Measurements from ENCODE around the gene PGBD5.

The PGBD5 gene

DNA sequence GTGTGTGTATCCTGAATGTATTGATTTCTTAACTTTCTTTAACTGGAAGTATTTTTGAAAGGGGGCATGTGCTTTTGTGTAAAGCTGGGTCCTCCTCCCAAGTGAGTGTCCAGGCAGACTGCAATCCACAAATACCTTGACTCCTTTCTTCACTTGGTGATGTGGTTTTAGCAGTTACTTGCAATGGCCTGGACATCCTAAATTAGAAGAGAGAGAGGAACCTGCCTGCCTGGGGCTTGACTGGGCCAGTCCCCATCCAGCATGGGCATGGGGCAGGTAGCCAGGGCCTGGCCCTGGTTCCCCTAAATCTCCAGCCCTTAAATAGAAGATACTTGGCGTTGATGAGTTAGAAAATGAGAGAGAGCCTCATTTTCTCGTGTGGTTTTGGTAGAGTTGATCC is 159.7 kb downstream of the PGBD5 start:
- TF ChIP-seq, protein P1, sequence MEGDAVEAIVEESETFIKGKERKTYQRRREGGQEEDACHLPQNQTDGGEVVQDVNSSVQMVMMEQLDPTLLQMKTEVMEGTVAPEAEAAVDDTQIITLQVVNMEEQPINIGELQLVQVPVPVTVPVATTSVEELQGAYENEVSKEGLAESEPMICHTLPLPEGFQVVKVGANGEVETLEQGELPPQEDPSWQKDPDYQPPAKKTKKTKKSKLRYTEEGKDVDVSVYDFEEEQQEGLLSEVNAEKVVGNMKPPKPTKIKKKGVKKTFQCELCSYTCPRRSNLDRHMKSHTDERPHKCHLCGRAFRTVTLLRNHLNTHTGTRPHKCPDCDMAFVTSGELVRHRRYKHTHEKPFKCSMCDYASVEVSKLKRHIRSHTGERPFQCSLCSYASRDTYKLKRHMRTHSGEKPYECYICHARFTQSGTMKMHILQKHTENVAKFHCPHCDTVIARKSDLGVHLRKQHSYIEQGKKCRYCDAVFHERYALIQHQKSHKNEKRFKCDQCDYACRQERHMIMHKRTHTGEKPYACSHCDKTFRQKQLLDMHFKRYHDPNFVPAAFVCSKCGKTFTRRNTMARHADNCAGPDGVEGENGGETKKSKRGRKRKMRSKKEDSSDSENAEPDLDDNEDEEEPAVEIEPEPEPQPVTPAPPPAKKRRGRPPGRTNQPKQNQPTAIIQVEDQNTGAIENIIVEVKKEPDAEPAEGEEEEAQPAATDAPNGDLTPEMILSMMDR (IDR thresholded peaks at IDR 0.05; ENCODE audit: low read depth, low read length, missing control alignments), result no peak
- no peak for DNase-seq (ENCODE audit: low read depth)

GRCh38 chr1:230265200-230266115 is 160.7 kb downstream of the PGBD5 start:
- H3K4me3 ChIP-seq (ENCODE audit: low read depth, low read length), result no peak overlapping the region
- no peak for DNase-seq (ENCODE audit: low read depth)
- TF ChIP-seq, protein P1 (IDR thresholded peaks at IDR 0.05; ENCODE audit: low read depth, low read length, missing control alignments), result no peak

More for the DNA sequence above, 159.7 kb downstream of the PGBD5 start:
- H3K4me3 ChIP-seq (ENCODE audit: low read depth, low read length), result no peak overlapping the region

Data from GM12864 (cell line).